Panc1 (cell line): ENCODE data around the gene MAP2. TPM values are rescaled to one million over a fixed set of nuclear protein-coding genes. Genes with fewer than 3 reads are reported as not detected.

ENCODE experiments used
- ATAC-seq: fragments of 200-7000 bp; cut with Tn5 transposase; 2 replicates; pipeline ENCODE4 v1.9.1; 2020; ENCODE audit warnings: mild to moderate bottlenecking, moderate library complexity
- BruUV-seq: library from RNA; stranded (reverse); fragments of 400-500 nt; replicated peaks from 2 replicates; lab custom pipeline; 2021; lab: Mats Ljungman, UMichigan
- CTCF ChIA-PET: fragments of 300-600 bp; sonication (Branson Sonifier 250); formaldehyde crosslinking; loops from one replicate; lab custom pipeline; 2022; ENCODE audit warnings: antibody characterized with exemption; lab: Charles Lee
- POLR2A ChIA-PET: fragments of 300-600 bp; sonication (Branson Sonifier 250); formaldehyde crosslinking; loops from one replicate; lab custom pipeline; 2022; ENCODE audit warnings: antibody characterized with exemption; lab: Charles Lee
- DNase-seq: peaks from one replicate; pipeline ENCODE4 v3.0.0-alpha.2; 2010; ENCODE audit warnings: low read depth, low spot score
- H3K27ac ChIP-seq: 2 replicates; pipeline ENCODE4 v1.5.1; 2011; ENCODE audit warnings: mild to moderate bottlenecking, low read length, inconsistent platforms
- H3K27me3 ChIP-seq: fragments of 200-500 bp; sonication (Bioruptor generic); 2 replicates; pipeline ENCODE4 v1.6.0; 2014; ENCODE audit warnings: low read length, inconsistent platforms; ENCODE audit not compliant: control insufficient read depth, insufficient read depth
- H3K36me3 ChIP-seq: fragments of 200-500 bp; sonication (Bioruptor generic); 2 replicates; pipeline ENCODE4 v1.5.1; 2014; ENCODE audit warnings: inconsistent platforms, mild to moderate bottlenecking, low read length, moderate library complexity; ENCODE audit not compliant: control insufficient read depth, insufficient read depth
- H3K4me1 ChIP-seq: 2 replicates; pipeline ENCODE4 v1.5.1; 2011; ENCODE audit warnings: inconsistent platforms, mild to moderate bottlenecking, low read length, moderate library complexity; ENCODE audit not compliant: control insufficient read depth, insufficient read depth
- H3K4me3 ChIP-seq, 2 experiments: 2 replicates each; pipeline ENCODE4 v1.5.1; 2011 to 2012; ENCODE audit warnings: low read depth in 2 of 2, low read length in 2 of 2, mild to moderate bottlenecking in 2 of 2, inconsistent platforms in 1 of 2, moderate library complexity in 1 of 2
- H3K9me3 ChIP-seq: fragments of 200-500 bp; sonication (Bioruptor generic); 2 replicates; pipeline ENCODE4 v1.5.1; 2014; ENCODE audit warnings: low read depth, mild to moderate bottlenecking, inconsistent platforms, low read length, moderate library complexity; ENCODE audit not compliant: control insufficient read depth, insufficient read depth
- CTCF ChIP-seq: fragments of 450-650 bp; IDR thresholded peaks from 2 replicates; pipeline ENCODE4 v1.5.1; 2017; ENCODE audit warnings: mild to moderate bottlenecking
- POLR2AphosphoS5 ChIP-seq: IDR thresholded peaks from 2 replicates; pipeline ENCODE4 v1.6.1; 2012; ENCODE audit warnings: mild to moderate bottlenecking, low read depth, low read length, moderate library complexity
- REST ChIP-seq, 2 experiments: IDR thresholded peaks; 2 replicates each; pipeline ENCODE4 v1.6.1; 2011 to 2012; ENCODE audit warnings: low read depth in 2 of 2, control low read depth in 1 of 2, low read length in 1 of 2, mild to moderate bottlenecking in 1 of 2, moderate library complexity in 1 of 2; ENCODE audit not compliant: insufficient read depth in 1 of 2
- SIN3A ChIP-seq: IDR thresholded peaks from 2 replicates; pipeline ENCODE4 v1.6.1; 2012; ENCODE audit warnings: low read depth, mild to moderate bottlenecking, low read length, moderate library complexity, borderline replicate concordance; ENCODE audit not compliant: insufficient read depth
- TCF7L2 ChIP-seq: IDR thresholded peaks from 2 replicates; pipeline ENCODE4 v1.6.1; 2011; ENCODE audit warnings: mild to moderate bottlenecking, low read depth, low read length, inconsistent platforms
- in situ Hi-C: cut with HindIII; loops from 2 replicates; pipeline ENCODE4 v1.10.0; 2016; ENCODE audit warnings: low sequenced_read_pairs, low pct_unique_long_range_greater_than_20kb
- intact Hi-C: fragments of 100-400 bp; cut with micrococcal nuclease; formaldehyde crosslinking; loops from one replicate; pipeline ENCODE4 v1.10.0; 2022; ENCODE audit not compliant: unreplicated experiment
- total RNA-seq: library from RNA; stranded (reverse); gene quantifications from one replicate; pipeline ENCODE4 v1.2.1, GENCODE V29; 2021; ENCODE audit not compliant: unreplicated experiment

MAP2 gene
- total RNA-seq, 1 experiment from 2014 or later: 44.9 TPM

GRCh38 chr2:209581040-209581439 is 157.2 kb downstream of the MAP2 start:
- POLR2A ChIA-PET: no interaction called here
- CTCF ChIA-PET: no interaction called here
- H3K9me3 ChIP-seq: no peaks in the 10 kb centered on the region
- no peaks in the 10 kb centered on the region for H3K27me3 ChIP-seq
- H3K4me1 ChIP-seq: peaks cover 6% of the 10 kb centered on the region; the same call in 1 of the 2 replicates
- no peaks in the 10 kb centered on the region; the same call in none of the 2 replicates for H3K36me3 ChIP-seq
- H3K27ac ChIP-seq: no peak overlapping the region
- ATAC-seq (no peak), DNase-seq (no peak)
- intact Hi-C loops: no loop called here
- no peak overlapping the region for H3K4me3 ChIP-seq
- no TSS peak for BruUV-seq
- TF ChIP-seq REST (IDR thresholded peaks at IDR 0.05; ENCODE audit: insufficient read depth in 1 of 2, low read depth in 2 of 2, low read length in 1 of 2): no peak
- TF ChIP-seq POLR2AphosphoS5: no peak
- TF ChIP-seq SIN3A: no peak
- no peak for TF ChIP-seq CTCF
- TF ChIP-seq TCF7L2: no peak
- in situ Hi-C loops: no loop called here

- no peak for ATAC-seq
- H3K36me3 ChIP-seq: no peaks in the 10 kb centered on the region; the same call in none of the 2 replicates
- no TSS peak for BruUV-seq
- H3K9me3 ChIP-seq: no peaks in the 10 kb centered on the region
- TF ChIP-seq POLR2AphosphoS5 (no peak), CTCF (no peak), SIN3A (no peak), REST (IDR thresholded peaks at IDR 0.05; ENCODE audit: insufficient read depth in 1 of 2, low read depth in 2 of 2, low read length in 1 of 2) (no peak), TCF7L2 (no peak)
- intact Hi-C loops (no loop called here), in situ Hi-C loops (no loop called here)
- peaks cover 6% of the 10 kb centered on the region; the same call in 1 of the 2 replicates for H3K4me1 ChIP-seq
- H3K27ac ChIP-seq: no peak overlapping the region
- no peaks in the 10 kb centered on the region for H3K27me3 ChIP-seq
- POLR2A ChIA-PET: no interaction called here
- DNase-seq: no peak
- CTCF ChIA-PET: no interaction called here
- no peak overlapping the region for H3K4me3 ChIP-seq
Observed at GRCh38 chr2:209582281-209582680, 158.4 kb downstream of the MAP2 start.
